ENCODE results near the gene SLC39A11.

GRCh38 chr17:72882426-72882825 is 210.1 kb downstream of the SLC39A11 start:
- no peak for TF ChIP-seq CTCF (conservative IDR thresholded peaks at IDR 0.05; ENCODE audit: low read depth, low read length)
- no peak for TF ChIP-seq EZH2 (IDR thresholded peaks at IDR 0.05; ENCODE audit: borderline replicate concordance, low read depth, low read length, poor library complexity, severe bottlenecking)
